HG03139 (cell line): ENCODE measurements around the gene C13orf46.

Source experiments
- ATAC-seq: cut with Tn5 transposase; IDR thresholded peaks from one replicate; pipeline ENCODE4 v1.9.1; 2021; ENCODE audit not compliant: unreplicated experiment

C13orf46 gene

GRCh38 chr13:113972451-113973217 lies 1.2 kb downstream of the C13orf46 start:
- ATAC-seq: no peak

- no peak for ATAC-seq
Measured at GRCh38 chr13:113971471-113972231, 2.2 kb downstream of the C13orf46 start.

- no peak for ATAC-seq
Measured at GRCh38 chr13:113970810-113971470, 2.9 kb downstream of the C13orf46 start.

- no peak for ATAC-seq
Measured at GRCh38 chr13:113969973-113970611, 3.8 kb downstream of the C13orf46 start.

- ATAC-seq: no peak
Measured at GRCh38 chr13:113969311-113969972, 4.4 kb downstream of the C13orf46 start.

GRCh38 chr13:113968463-113969310 lies 5.2 kb downstream of the C13orf46 start:
- no peak for ATAC-seq

GRCh38 chr13:113967729-113968462 lies 6.0 kb downstream of the C13orf46 start:
- ATAC-seq: no peak

- ATAC-seq: no peak
Measured at GRCh38 chr13:113967206-113967720, 6.6 kb downstream of the C13orf46 start.

GRCh38 chr13:113965968-113966884 lies 7.7 kb downstream of the C13orf46 start:
- ATAC-seq: no peak

- ATAC-seq: no peak
Measured at GRCh38 chr13:113965383-113965874, 8.4 kb downstream of the C13orf46 start.

GRCh38 chr13:113964251-113964995 lies 9.5 kb downstream of the C13orf46 start:
- ATAC-seq: no peak

- ATAC-seq: no peak
Measured at GRCh38 chr13:113963376-113963775, 10.5 kb downstream of the C13orf46 start.

- ATAC-seq: no peak
Measured at GRCh38 chr13:113962975-113963374, 10.9 kb downstream of the C13orf46 start.

- ATAC-seq: no peak
Measured at GRCh38 chr13:113962386-113962785, 11.5 kb downstream of the C13orf46 start.

GRCh38 chr13:113960276-113960948 lies 13.5 kb downstream of the C13orf46 start:
- ATAC-seq: no peak

- no peak for ATAC-seq
Measured at GRCh38 chr13:113959198-113959597, 14.7 kb downstream of the C13orf46 start.
